Measurements from ENCODE around the gene ARMC12.

GRCh38 chr6:35729722-35730121, 7.1 kb upstream of the ARMC12 start:
- no peak for TF ChIP-seq ZFP3 (CRISPR knock-in tag; IDR thresholded peaks at IDR 0.05)
- TF ChIP-seq POU6F1 (CRISPR knock-in tag; IDR thresholded peaks at IDR 0.05; ENCODE audit: borderline replicate concordance, low read depth) = no peak
- TF ChIP-seq TSHZ2 (CRISPR knock-in tag; IDR thresholded peaks at IDR 0.05) = no peak
- TF ChIP-seq RARB (CRISPR knock-in tag; IDR thresholded peaks at IDR 0.05) = no peak
- TF ChIP-seq ZNF8 (CRISPR knock-in tag; IDR thresholded peaks at IDR 0.05) = no peak
- TF ChIP-seq CREB5 (CRISPR knock-in tag; IDR thresholded peaks at IDR 0.05; ENCODE audit: low read depth) = no peak
- no peak for TF ChIP-seq OSR1 (CRISPR knock-in tag; IDR thresholded peaks at IDR 0.05)
- no peak for TF ChIP-seq ESRRG (CRISPR knock-in tag; IDR thresholded peaks at IDR 0.05)
- no peak for TF ChIP-seq PATZ1 (CRISPR knock-in tag; IDR thresholded peaks at IDR 0.05; ENCODE audit: borderline replicate concordance)
